PC-9 (cell line): Measurements from ENCODE around the gene HRH4. TPM values are rescaled to one million over a fixed set of nuclear protein-coding genes. Genes with fewer than 3 reads are reported as not detected.
A peak's percentile ranks its signal among the peaks of the same experiment; 100 is the strongest.

ENCODE experiments used
- BruUV-seq: library from RNA; stranded (reverse); fragments of 400-500 nt; replicated peaks from 2 replicates; lab custom pipeline; 2021; lab: Mats Ljungman, UMichigan
- CTCF ChIA-PET: fragments of 300-600 bp; sonication (Branson Sonifier 250); formaldehyde crosslinking; loops from one replicate; lab custom pipeline; 2022; ENCODE audit warnings: antibody characterized with exemption; lab: Charles Lee
- POLR2A ChIA-PET: fragments of 300-600 bp; sonication (Branson Sonifier 250); formaldehyde crosslinking; loops from one replicate; lab custom pipeline; 2022; ENCODE audit warnings: antibody characterized with exemption; ENCODE audit not compliant: unreplicated experiment; lab: Charles Lee
- DNase-seq, 2 experiments: peaks; one replicate each; pipeline versions ENCODE4 v3.0.0 to v3.0.0-alpha.2; 2015 to 2022; ENCODE audit warnings: mixed read lengths in 1 of 2
- H2AFZ ChIP-seq: fragments of 200-600 bp; sonication (generic); 2 replicates; pipeline ENCODE4 v1.8.1; 2017; ENCODE audit warnings: antibody characterized with exemption
- H3F3A ChIP-seq: fragments of 200-600 bp; sonication (generic); 2 replicates; pipeline ENCODE4 v1.8.1; 2017; ENCODE audit warnings: antibody characterized with exemption, mild to moderate bottlenecking, low read depth; ENCODE audit not compliant: insufficient read depth
- H3K27ac ChIP-seq: fragments of 200-600 bp; sonication (generic); 2 replicates; pipeline ENCODE4 v1.6.1; 2016; ENCODE audit warnings: mixed run types
- H3K27me3 ChIP-seq: fragments of 200-600 bp; sonication (generic); 2 replicates; pipeline ENCODE4 v1.6.1; 2016; ENCODE audit warnings: low read depth, mixed run types; ENCODE audit not compliant: insufficient read depth
- H3K36me3 ChIP-seq: fragments of 200-600 bp; sonication (generic); 2 replicates; pipeline ENCODE4 v1.6.1; 2016; ENCODE audit warnings: low read depth, mixed run types
- H3K4me1 ChIP-seq: fragments of 200-600 bp; sonication (generic); replicated peaks from 2 replicates; pipeline ENCODE4 v1.6.1; 2016; ENCODE audit warnings: mixed run types; ENCODE audit not compliant: insufficient read depth
- H3K4me2 ChIP-seq: fragments of 200-600 bp; sonication (generic); 2 replicates; pipeline ENCODE4 v1.6.1; 2017; ENCODE audit warnings: mixed run types
- H3K4me3 ChIP-seq: fragments of 200-600 bp; sonication (generic); 2 replicates; pipeline ENCODE4 v1.6.1; 2016; ENCODE audit warnings: mixed run types
- H3K79me2 ChIP-seq: fragments of 200-600 bp; sonication (generic); 2 replicates; pipeline ENCODE4 v1.6.1; 2017; ENCODE audit warnings: low read depth, mixed run types
- H3K9me2 ChIP-seq: fragments of 200-600 bp; sonication (generic); 2 replicates; pipeline ENCODE4 v1.8.1; 2017; ENCODE audit warnings: mild to moderate bottlenecking; ENCODE audit not compliant: insufficient read depth
- H3K9me3 ChIP-seq: fragments of 200-600 bp; sonication (generic); 2 replicates; pipeline ENCODE4 v1.8.1; 2016; ENCODE audit warnings: low read depth; ENCODE audit not compliant: insufficient read depth
- H4K20me1 ChIP-seq: fragments of 200-600 bp; sonication (generic); 2 replicates; pipeline ENCODE4 v1.8.1; 2017; ENCODE audit not compliant: insufficient read depth
- EZH2 ChIP-seq: fragments of 200-600 bp; sonication (generic); IDR thresholded peaks from 2 replicates; pipeline ENCODE4 v1.8.0; 2017; ENCODE audit warnings: antibody characterized with exemption, low read depth
- intact Hi-C: fragments of 100-400 bp; cut with micrococcal nuclease; formaldehyde crosslinking; loops from one replicate; pipeline ENCODE4 v1.10.0; 2022; ENCODE audit not compliant: unreplicated experiment
- total RNA-seq: library from RNA; stranded (reverse); gene quantifications from 2 replicates; pipeline ENCODE4 v1.2.3, GENCODE V29; 2021
- TF ChIP-seq, protein P1 (sequence below): fragments of 200-600 bp; sonication (generic); conservative IDR thresholded peaks from 2 replicates; pipeline ENCODE4 v1.6.1; 2017; ENCODE audit warnings: mixed run types, antibody characterized with exemption, mild to moderate bottlenecking, moderate library complexity

The HRH4 gene
- total RNA-seq, 1 experiment from 2014 or later: not detected

- POLR2A ChIA-PET: no interaction called here
- DNase-seq: no peak
- Histone ChIP-seq H3F3A (no peaks in the 10 kb centered on the region), H2AFZ (no peak overlapping the region), H3K4me3 (no peak overlapping the region), H3K4me1 (peaks cover 8% of the 10 kb centered on the region), H3K36me3 (no peaks in the 10 kb centered on the region), H3K4me2 (no peak overlapping the region), H4K20me1 (no peaks in the 10 kb centered on the region), H3K9me3 (no peaks in the 10 kb centered on the region), H3K9me2 (no peaks in the 10 kb centered on the region), H3K79me2 (no peaks in the 10 kb centered on the region), H3K27me3 (no peaks in the 10 kb centered on the region), H3K27ac (no peak overlapping the region)
- intact Hi-C loops: no loop called here
- CTCF ChIA-PET: no interaction called here
- BruUV-seq: no TSS peak
- TF ChIP-seq EZH2: no peak
- TF ChIP-seq, protein P1, sequence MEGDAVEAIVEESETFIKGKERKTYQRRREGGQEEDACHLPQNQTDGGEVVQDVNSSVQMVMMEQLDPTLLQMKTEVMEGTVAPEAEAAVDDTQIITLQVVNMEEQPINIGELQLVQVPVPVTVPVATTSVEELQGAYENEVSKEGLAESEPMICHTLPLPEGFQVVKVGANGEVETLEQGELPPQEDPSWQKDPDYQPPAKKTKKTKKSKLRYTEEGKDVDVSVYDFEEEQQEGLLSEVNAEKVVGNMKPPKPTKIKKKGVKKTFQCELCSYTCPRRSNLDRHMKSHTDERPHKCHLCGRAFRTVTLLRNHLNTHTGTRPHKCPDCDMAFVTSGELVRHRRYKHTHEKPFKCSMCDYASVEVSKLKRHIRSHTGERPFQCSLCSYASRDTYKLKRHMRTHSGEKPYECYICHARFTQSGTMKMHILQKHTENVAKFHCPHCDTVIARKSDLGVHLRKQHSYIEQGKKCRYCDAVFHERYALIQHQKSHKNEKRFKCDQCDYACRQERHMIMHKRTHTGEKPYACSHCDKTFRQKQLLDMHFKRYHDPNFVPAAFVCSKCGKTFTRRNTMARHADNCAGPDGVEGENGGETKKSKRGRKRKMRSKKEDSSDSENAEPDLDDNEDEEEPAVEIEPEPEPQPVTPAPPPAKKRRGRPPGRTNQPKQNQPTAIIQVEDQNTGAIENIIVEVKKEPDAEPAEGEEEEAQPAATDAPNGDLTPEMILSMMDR: no peak
Measured at GRCh38 chr18:24500766-24501165, 40.3 kb downstream of the HRH4 start.

DNA sequence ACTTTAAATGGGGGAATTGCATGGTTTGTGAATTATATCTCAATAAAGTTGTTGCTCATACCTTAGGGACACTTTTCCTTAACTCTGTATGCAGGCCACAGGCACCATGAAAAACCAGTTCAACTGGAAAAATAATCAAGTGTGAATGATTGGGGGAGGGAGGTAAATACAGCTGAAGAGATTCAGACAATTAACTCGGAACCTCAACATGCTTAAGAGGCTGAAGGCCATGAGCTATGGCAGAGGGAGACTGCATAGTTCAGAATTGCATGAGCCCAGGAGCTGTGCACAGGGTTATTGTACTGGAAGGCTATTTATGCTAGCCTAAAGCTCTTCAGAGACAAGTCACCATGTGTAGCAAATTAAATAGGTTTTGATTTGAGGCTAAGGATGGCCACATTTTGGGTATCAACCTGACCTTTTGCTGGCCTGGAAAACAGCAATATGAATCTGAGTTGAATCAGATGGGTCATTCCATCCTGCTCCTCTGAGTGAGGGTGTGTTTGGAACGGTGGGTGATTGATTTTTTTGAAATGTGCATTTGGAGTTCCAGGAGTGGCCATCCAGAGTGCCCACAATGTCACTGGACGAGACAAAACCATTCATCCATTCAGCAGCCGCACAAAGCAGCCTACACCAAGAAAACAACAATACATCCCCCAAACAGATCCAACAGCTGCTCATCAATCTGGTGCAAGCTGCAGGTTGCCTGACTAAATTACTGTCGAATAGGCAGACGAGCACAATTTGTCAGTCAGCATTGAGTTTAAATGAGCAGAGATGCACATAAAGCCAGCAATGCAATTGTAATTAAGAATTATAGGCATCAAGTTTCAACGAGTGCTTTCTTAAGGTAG, 42.5 kb downstream of the HRH4 start:
- no peaks in the 10 kb centered on the region for H4K20me1 ChIP-seq
- peaks cover 8% of the 10 kb centered on the region for H3K4me1 ChIP-seq
- DNase-seq: peak; percentile 3 to 63
- no peaks in the 10 kb centered on the region for H3K9me2 ChIP-seq
- H3K4me2 ChIP-seq: peak overlapping the region; percentile 38
- H3K27ac ChIP-seq: no peak overlapping the region
- H3K79me2 ChIP-seq: no peaks in the 10 kb centered on the region
- POLR2A ChIA-PET: no interaction called here
- intact Hi-C loops: no loop called here
- TF ChIP-seq EZH2: no peak
- TF ChIP-seq, protein P1: no peak
- H2AFZ ChIP-seq: no peak overlapping the region
- H3K27me3 ChIP-seq: no peaks in the 10 kb centered on the region
- H3K4me3 ChIP-seq: no peak overlapping the region
- no peaks in the 10 kb centered on the region for H3K36me3 ChIP-seq
- H3K9me3 ChIP-seq: no peaks in the 10 kb centered on the region
- BruUV-seq: no TSS peak
- no peaks in the 10 kb centered on the region for H3F3A ChIP-seq
- CTCF ChIA-PET: no interaction called here

GRCh38 chr18:24504401-24504800, 44.0 kb downstream of the HRH4 start:
- no peaks in the 10 kb centered on the region for H3K36me3 ChIP-seq
- intact Hi-C loops: no loop called here
- no peaks in the 10 kb centered on the region for H3K9me3 ChIP-seq
- BruUV-seq: no TSS peak
- H3K27ac ChIP-seq: no peak overlapping the region
- H3K79me2 ChIP-seq: no peaks in the 10 kb centered on the region
- TF ChIP-seq, protein P1: no peak
- no peak for TF ChIP-seq EZH2
- CTCF ChIA-PET: no interaction called here
- H3K27me3 ChIP-seq: no peaks in the 10 kb centered on the region
- H3K4me2 ChIP-seq: no peak overlapping the region
- no peak overlapping the region for H3K4me3 ChIP-seq
- H2AFZ ChIP-seq: no peak overlapping the region
- no peaks in the 10 kb centered on the region for H3K9me2 ChIP-seq
- no peaks in the 10 kb centered on the region for H4K20me1 ChIP-seq
- POLR2A ChIA-PET: no interaction called here
- peak in 1 of 2 experiments; percentile 55 for DNase-seq
- no peaks in the 10 kb centered on the region for H3F3A ChIP-seq
- H3K4me1 ChIP-seq: peaks cover 8% of the 10 kb centered on the region
